Brain microvascular endothelial cell (primary cell): ENCODE measurements around the gene TSPOAP1.

Experiments
- DNase-seq: peaks from one replicate; pipeline ENCODE4 v3.0.0-alpha.2; 2020
- H3K27ac ChIP-seq: fragments of 250-450 bp; sonication (Bioruptor Pico); 2 replicates; pipeline ENCODE4 v1.5.1; 2020; ENCODE audit warnings: mild to moderate bottlenecking, moderate library complexity
- H3K27me3 ChIP-seq: fragments of 250-450 bp; sonication (Bioruptor Pico); replicated peaks from 2 replicates; pipeline ENCODE4 v1.5.1; 2020; ENCODE audit warnings: mild to moderate bottlenecking
- H3K36me3 ChIP-seq: fragments of 250-450 bp; sonication (Bioruptor Pico); replicated peaks from 2 replicates; pipeline ENCODE4 v1.5.1; 2020; ENCODE audit warnings: mild to moderate bottlenecking
- H3K4me3 ChIP-seq: 2 replicates; pipeline ENCODE4 v1.5.1; 2011; ENCODE audit warnings: low read depth, mild to moderate bottlenecking, control low read depth, low read length, moderate library complexity
- CTCF ChIP-seq: IDR thresholded peaks from 2 replicates; pipeline ENCODE4 v1.5.1; 2011; ENCODE audit warnings: low read depth, mild to moderate bottlenecking, moderate library complexity, low read length, control low read depth, inconsistent platforms; ENCODE audit errors: missing control alignments
- in situ Hi-C: cut with HindIII; loops from 2 replicates; pipeline ENCODE4 v1.10.0; 2017; ENCODE audit warnings: low sequenced_read_pairs, low pct_ligation_motif_present

TSPOAP1 gene

DNA sequence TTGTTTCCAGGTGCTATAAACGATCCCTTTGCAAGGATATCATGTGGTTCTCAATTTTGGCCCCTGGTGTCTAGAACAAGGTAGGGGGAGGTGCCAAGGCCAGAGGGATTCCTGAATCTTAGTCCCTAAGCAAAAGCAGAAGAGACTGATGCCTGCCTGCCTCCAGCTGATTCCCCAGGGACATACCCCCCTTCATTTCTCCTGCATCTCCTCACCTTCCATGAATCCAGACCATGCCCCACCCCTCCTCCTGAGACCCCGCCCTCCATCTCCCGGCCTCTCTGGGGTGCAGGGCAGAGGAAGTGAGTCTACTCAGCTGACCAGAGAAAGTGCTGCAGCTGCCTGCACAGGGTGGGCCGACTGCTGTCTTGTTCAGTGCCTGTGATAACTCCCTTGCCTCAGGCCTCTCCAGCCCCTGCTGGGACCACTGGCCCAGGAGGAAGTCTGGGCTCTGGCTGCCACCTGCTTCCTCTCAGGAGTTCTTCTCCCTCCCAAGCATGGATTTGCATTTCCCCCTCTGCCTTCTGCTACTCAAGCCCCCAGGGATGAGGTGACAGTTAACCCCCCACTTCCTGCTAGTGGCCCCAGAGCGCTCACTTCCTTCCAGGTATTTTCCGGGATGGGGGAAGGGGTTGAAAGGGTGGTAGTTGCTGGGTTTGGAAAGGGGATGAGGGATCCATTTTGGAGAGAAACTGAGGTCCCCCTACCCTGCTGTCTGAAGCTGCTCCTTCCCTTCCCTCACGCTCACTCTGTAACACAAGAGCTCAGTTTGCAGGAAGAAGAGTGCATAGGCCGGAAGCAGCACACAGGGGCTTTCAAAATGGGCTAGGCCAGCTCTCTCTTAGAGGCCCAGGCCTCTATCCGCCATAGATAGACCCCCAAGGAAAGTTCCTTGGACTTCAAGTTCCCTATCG lies 10.5 kb upstream of the TSPOAP1 start:
- in situ Hi-C loops: no loop called here
- Histone ChIP-seq H3K36me3 (no peaks in the 10 kb centered on the region), H3K27me3 (no peaks in the 10 kb centered on the region), H3K27ac (peak overlapping the region; percentile 66), H3K4me3 (peak overlapping the region; percentile 24)
- DNase-seq: peak; percentile 51
- no peak for TF ChIP-seq CTCF

- Histone ChIP-seq H3K36me3 (no peaks in the 10 kb centered on the region), H3K27ac (peak overlapping the region; percentile 66), H3K4me3 (no peak overlapping the region), H3K27me3 (no peaks in the 10 kb centered on the region)
- DNase-seq: no peak
- in situ Hi-C loops: no loop called here
- TF ChIP-seq CTCF: peak; percentile 4
Observed at GRCh38 chr17:58338454-58338840, 9.9 kb upstream of the TSPOAP1 start.

GRCh38 chr17:58337600-58338453 lies 9.2 kb upstream of the TSPOAP1 start:
- H3K27ac ChIP-seq: peak overlapping the region; percentile 66

GRCh38 chr17:58337210-58337599 lies 8.6 kb upstream of the TSPOAP1 start:
- no peak for TF ChIP-seq CTCF
- in situ Hi-C loops: no loop called here
- no peaks in the 10 kb centered on the region for H3K36me3 ChIP-seq
- no peak for DNase-seq
- H3K27me3 ChIP-seq: no peaks in the 10 kb centered on the region
- no peak overlapping the region for H3K4me3 ChIP-seq
- H3K27ac ChIP-seq: no peak overlapping the region

More at GRCh38 chr17:58337600-58338453, 9.2 kb upstream of the TSPOAP1 start:
- TF ChIP-seq CTCF: no peak
- Histone ChIP-seq H3K27me3 (no peaks in the 10 kb centered on the region), H3K4me3 (no peak overlapping the region), H3K36me3 (no peaks in the 10 kb centered on the region)
- peak; percentile 69 for DNase-seq
- in situ Hi-C loops: no loop called here

- Histone ChIP-seq H3K27ac (no peak overlapping the region), H3K27me3 (no peaks in the 10 kb centered on the region), H3K4me3 (no peak overlapping the region), H3K36me3 (no peaks in the 10 kb centered on the region)
- in situ Hi-C loops: no loop called here
- DNase-seq: no peak
- no peak for TF ChIP-seq CTCF
Observed at GRCh38 chr17:58336456-58337209, 8.0 kb upstream of the TSPOAP1 start.
